ENCODE measurements around the gene PTAFR.

Gene PTAFR

GRCh38 chr1:28122183-28122582 is 54.3 kb downstream of the PTAFR start:
- DNase-seq (ENCODE audit: low read depth, low spot score) = no peak

- DNase-seq (ENCODE audit: low read depth, low spot score) = no peak
Measured at GRCh38 chr1:28119556-28119955, 56.9 kb downstream of the PTAFR start.

- DNase-seq (ENCODE audit: low read depth, low spot score) = no peak
Measured at GRCh38 chr1:28118640-28119307, 57.7 kb downstream of the PTAFR start.

- no peak for DNase-seq (ENCODE audit: low read depth, low spot score)
Measured at GRCh38 chr1:28115267-28115666, 61.2 kb downstream of the PTAFR start.

- no peak for DNase-seq (ENCODE audit: low read depth, low spot score)
Measured at GRCh38 chr1:28114844-28115243, 61.6 kb downstream of the PTAFR start.

- DNase-seq (ENCODE audit: low read depth, low spot score) = no peak
Measured at GRCh38 chr1:28113242-28113572, 63.3 kb downstream of the PTAFR start.

GRCh38 chr1:28112388-28113241 is 63.9 kb downstream of the PTAFR start:
- DNase-seq (ENCODE audit: low read depth, low spot score) = no peak

GRCh38 chr1:28111157-28111556 is 65.3 kb downstream of the PTAFR start:
- no peak for DNase-seq (ENCODE audit: low read depth, low spot score)

GRCh38 chr1:28110555-28110954 is 65.9 kb downstream of the PTAFR start:
- DNase-seq (ENCODE audit: low read depth, low spot score) = no peak

GRCh38 chr1:28109639-28110038 is 66.9 kb downstream of the PTAFR start:
- DNase-seq (ENCODE audit: low read depth, low spot score) = no peak

- no peak for DNase-seq (ENCODE audit: low read depth, low spot score)
Measured at GRCh38 chr1:28108001-28108400, 68.5 kb downstream of the PTAFR start.

GRCh38 chr1:28104866-28105467 is 71.5 kb downstream of the PTAFR start:
- DNase-seq (ENCODE audit: low read depth, low spot score) = no peak

GRCh38 chr1:28102189-28102588 is 74.3 kb downstream of the PTAFR start:
- DNase-seq (ENCODE audit: low read depth, low spot score) = no peak

- DNase-seq (ENCODE audit: low read depth, low spot score) = no peak
Measured at GRCh38 chr1:28099050-28099769, 77.3 kb downstream of the PTAFR start.

All from smooth muscle cell of the brain vasculature (primary cell).